Natural killer cell treated with Interleukin-12 subunit alpha and Interleukin-12 subunit beta and Interleukin-15 and Interleukin-18, amount 100 ng/mL, for 72 hours (primary cell): ENCODE data around the gene NT5M. TPM values are rescaled to one million over a fixed set of nuclear protein-coding genes. Genes with fewer than 3 reads are reported as not detected.
"Not testable (repeated sequence)": the region's sequence is repeated elsewhere in the genome, so short reads cannot be mapped to it uniquely, and the experiment has no call there.

Experiments
- ATAC-seq, 2 donors: fragments of 150-1000 bp; cut with Tn5 transposase in 1 of 2; sonication (Bioruptor Pico), chemical (Tn5 transposase) in 1 of 2; 2 replicates each; pipeline ENCODE4 v1.10.0; 2021
- DNase-seq: peaks from one replicate; pipeline ENCODE4 v3.0.0; 2022; ENCODE audit warnings: low spot score
- H3K27ac Mint-ChIP-seq, 2 donors: 1 replicate in 1 of 2; 2 replicates in 1 of 2; pipeline ENCODE4 v1.8.0; 2022; ENCODE audit warnings: mixed read lengths in 2 of 2, mild to moderate bottlenecking in 1 of 2, moderate library complexity in 1 of 2
- H3K27me3 Mint-ChIP-seq, 2 donors: 1 replicate in 1 of 2; 2 replicates in 1 of 2; pipeline ENCODE4 v1.8.0; 2022; ENCODE audit warnings: mixed read lengths in 2 of 2
- H3K36me3 Mint-ChIP-seq: one replicate; pipeline ENCODE4 v1.8.0; 2022; ENCODE audit warnings: mixed read lengths
- H3K4me1 Mint-ChIP-seq, 2 donors: 1 replicate in 1 of 2; 2 replicates in 1 of 2; pipeline ENCODE4 v1.8.0; 2022; ENCODE audit warnings: low read depth in 2 of 2, mixed read lengths in 2 of 2, mild to moderate bottlenecking in 1 of 2
- H3K4me3 Mint-ChIP-seq: one replicate; pipeline ENCODE4 v1.8.0; 2022; ENCODE audit warnings: mixed read lengths
- H3K9me3 Mint-ChIP-seq: 2 replicates; pipeline ENCODE4 v1.8.0; 2022; ENCODE audit warnings: mixed read lengths
- total RNA-seq, 2 donors: library from RNA; stranded (reverse); gene quantifications; one replicate each; pipeline ENCODE4 v1.2.3, GENCODE V29; 2022

NT5M gene
- total RNA-seq, 2 donors from 2014 or later: 2.0 to 4.5 TPM

DNA sequence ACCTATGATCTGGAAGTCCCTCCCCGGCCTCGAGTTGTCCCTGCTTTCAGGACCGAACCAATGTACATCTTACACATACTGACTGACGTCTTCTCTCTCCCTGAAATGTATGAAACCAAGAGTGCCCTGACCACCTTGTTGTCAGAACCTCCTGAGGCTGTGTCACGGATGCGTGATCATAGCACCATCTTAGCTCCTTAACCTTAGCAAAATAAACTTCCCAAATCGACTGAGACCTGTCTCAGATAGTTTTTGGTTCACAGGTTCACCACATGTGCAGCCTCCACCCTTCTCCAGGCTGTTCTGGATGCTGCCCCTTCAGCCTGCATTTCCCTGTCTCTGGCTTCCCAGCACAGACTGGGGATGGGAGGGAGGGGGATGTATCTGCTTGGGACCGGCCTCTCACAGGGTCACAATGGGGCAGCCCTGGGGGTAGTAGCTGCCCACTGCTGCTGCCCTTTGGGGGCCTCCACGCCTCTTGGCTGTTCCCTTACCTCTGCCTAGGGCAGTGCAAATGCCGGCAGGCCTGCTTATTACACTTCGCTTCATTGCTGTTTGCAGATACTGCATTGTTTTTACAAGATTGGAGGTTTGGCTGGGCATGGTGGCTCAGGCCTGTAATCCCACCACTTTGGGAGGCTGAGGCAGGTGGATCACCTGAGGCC lies 69.8 kb downstream of the NT5M start:
- Mint-ChIP-seq H3K36me3 (no peaks in the 10 kb centered on the region), H3K27me3 (no peaks in the 10 kb centered on the region), H3K27ac (no peak overlapping the region), H3K9me3 (no peaks in the 10 kb centered on the region), H3K4me3 (no peak overlapping the region), H3K4me1 (no peaks in the 10 kb centered on the region)
- DNase-seq: no peak
- ATAC-seq: no peak

DNA sequence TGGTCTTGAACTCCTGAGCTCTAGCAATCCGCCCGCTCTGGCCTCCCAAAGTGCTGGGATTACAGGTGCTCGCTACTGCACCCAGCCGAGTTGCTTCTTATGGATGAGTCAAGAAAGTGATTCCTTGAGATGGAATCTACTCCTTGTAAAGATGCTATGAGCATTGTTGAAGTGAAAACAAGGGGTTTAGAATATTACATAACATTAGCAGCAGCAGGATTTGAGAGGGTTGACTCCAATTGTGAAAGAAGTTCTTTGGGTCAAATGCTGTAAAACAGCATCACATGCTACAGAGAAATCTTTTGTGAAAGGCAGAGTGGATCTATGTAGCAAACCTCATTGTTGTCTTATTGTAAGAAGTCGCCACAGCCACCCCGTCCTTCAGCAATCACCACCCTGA lies 72.7 kb downstream of the NT5M start:
- no peaks in the 10 kb centered on the region for H3K36me3 Mint-ChIP-seq
- no peak for ATAC-seq
- H3K4me3 Mint-ChIP-seq: no peak overlapping the region
- no peak overlapping the region for H3K27ac Mint-ChIP-seq
- peaks cover 0 to 3% of the 10 kb centered on the region in 2 donors for H3K4me1 Mint-ChIP-seq
- no peaks in the 10 kb centered on the region for H3K27me3 Mint-ChIP-seq
- DNase-seq: no peak
- no peaks in the 10 kb centered on the region for H3K9me3 Mint-ChIP-seq

DNA sequence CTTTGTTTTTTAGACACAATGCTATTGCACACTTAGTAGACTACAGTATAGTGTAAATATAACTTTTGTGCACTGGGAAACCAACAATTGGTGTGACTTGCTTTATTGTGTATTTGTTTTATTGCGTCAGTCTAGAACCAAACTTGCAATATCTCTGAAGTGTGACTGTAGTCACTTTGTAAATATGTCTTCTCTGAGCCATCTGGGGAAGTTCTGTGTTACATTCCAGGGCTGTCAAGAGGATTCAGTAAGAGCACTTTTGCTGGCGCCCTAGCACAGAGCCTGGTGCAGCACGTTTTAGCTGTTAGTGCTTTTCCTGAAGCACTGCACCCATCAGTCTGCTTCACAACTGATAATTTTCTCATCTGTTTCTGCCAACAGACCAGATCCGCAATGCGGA lies 73.2 kb downstream of the NT5M start:
- no peak for ATAC-seq
- Mint-ChIP-seq H3K4me3 (no peak overlapping the region), H3K4me1 (peaks cover 2 to 3% of the 10 kb centered on the region in 2 donors), H3K27me3 (peaks cover 0 to 2% of the 10 kb centered on the region in 2 donors), H3K27ac (no peak overlapping the region), H3K9me3 (no peaks in the 10 kb centered on the region), H3K36me3 (no peaks in the 10 kb centered on the region)
- no peak for DNase-seq

DNA sequence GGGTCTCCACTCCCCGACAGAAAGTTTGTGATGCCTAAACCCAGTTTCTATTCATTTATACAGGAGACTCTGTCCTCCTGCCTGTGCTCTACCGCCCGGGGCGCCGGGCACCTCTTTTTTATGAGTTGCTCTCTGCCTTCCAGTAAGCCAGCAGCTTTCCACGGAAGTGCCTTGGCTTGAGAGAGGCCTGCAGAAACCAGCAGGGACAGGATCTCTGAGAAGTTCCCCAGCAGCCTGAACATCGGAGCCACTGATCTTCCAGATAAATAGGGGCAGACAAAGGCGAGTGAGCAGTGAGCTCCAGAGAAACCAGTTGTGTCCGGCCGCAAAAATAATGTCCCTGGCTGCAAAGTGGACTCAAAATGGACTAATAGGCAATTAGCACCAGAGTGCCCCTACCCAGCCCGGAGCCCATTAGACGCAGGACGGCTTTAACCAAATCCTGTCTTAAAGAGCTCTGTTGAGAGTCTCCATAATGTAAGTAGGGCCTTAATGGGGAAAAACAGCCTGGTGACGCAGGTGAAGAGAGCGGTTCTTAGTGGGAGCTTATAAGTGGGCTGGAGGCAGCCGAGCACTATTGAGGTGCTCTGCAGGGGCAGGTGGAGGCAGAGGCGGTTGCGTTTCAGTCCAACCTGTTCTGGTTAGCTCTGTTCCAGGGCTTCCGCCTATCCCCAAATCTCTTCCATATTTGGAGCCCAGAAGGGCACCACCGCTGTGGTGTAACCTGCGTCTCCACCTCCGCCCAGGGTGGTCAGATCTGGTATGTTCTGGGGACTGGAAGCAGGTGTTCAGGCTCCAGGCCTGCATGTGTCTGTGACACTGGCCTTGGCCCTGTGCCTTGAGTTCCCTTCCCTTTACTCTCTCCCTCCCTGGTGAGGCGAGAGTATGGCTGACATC lies 74.1 kb downstream of the NT5M start:
- no peak for DNase-seq
- no peaks in the 10 kb centered on the region for H3K9me3 Mint-ChIP-seq
- no peak for ATAC-seq
- peaks cover 8 to 11% of the 10 kb centered on the region in 2 donors for H3K4me1 Mint-ChIP-seq
- peaks cover 2 to 7% of the 10 kb centered on the region in 2 donors for H3K27me3 Mint-ChIP-seq
- no peak overlapping the region for H3K4me3 Mint-ChIP-seq
- H3K27ac Mint-ChIP-seq: no peak overlapping the region
- no peaks in the 10 kb centered on the region for H3K36me3 Mint-ChIP-seq

DNA sequence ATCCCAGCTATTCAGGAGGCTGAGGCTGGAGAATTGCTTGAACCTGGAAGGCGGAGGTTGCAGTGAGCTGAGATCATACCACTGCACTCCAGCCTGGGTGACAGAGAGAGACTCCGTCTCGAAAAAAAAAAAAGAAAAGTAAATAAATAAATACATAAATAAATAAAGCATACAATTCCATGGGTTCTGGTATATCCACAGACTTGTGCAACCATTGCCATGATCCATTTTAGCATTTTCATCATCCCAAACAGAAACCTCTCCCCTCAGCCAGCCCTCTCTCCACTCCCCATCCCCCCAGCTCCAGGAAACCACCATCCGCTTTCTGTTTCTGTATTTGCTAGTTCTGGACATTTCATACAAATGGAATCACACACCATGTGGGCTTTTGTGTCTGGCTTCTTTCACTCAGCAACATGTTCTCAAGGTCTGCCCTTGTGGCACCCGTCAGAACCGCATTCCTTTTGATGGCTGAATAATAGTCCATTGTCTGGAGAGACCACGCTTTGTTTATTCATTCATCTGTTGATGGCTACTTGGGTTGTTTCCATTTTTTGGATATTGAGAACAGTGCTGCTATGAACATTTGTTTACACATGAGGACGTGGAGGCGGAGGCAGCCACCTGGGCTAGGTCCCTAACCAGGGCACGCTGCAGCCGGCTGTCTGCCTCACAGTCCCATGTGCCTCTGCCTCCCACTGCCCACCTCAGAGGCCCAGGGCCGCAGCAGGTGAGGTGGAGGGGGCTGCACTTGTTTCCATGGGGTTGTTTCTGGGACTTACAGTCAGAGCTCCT lies 76.2 kb downstream of the NT5M start:
- Mint-ChIP-seq H3K4me3 (no peak overlapping the region), H3K9me3 (no peaks in the 10 kb centered on the region), H3K27me3 (peaks cover 5 to 15% of the 10 kb centered on the region in 2 donors), H3K27ac (peak overlapping the region in 1 of 2 donors; percentile 14), H3K4me1 (peaks cover 11 to 12% of the 10 kb centered on the region in 2 donors), H3K36me3 (no peaks in the 10 kb centered on the region)
- ATAC-seq (no peak), DNase-seq (no peak)

DNA sequence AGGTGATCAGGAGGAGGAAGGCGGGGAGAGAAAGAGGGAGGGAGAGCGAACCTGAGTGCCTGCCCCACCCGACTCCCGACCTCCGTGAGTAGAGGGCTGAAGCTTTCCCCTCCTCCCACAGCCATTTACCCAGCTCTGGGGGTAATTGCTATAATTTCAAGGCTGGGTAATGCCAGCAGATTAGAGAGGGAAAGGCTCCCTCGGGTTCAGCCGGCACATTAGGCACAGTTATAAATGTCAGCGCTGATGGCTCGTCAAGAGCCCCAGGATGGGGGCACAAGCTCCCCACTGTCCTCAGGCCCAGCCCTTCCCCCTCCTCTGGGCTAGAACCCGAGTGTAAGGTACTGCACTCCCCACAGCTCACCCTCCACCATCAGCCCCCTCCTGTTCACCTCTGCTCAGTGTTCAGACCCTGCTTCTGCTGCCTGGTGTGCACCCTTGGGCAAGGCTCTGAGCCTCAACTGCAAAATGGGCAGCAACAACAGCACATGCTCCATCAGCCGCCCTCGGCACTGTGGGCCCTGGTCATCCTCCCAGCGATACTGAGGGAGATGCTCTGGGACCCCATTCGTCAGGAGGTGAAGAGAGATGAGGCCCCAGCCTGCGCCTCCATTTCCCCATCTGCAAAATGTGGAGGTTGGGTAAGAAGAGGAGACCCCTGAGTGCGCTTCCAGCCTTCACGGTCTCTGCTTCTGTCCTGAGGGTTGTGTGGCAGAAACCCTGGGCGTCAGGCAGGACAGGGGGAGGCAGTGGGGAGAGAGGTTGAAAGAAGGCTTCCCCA lies 77.2 kb downstream of the NT5M start:
- Mint-ChIP-seq H3K9me3 (no peaks in the 10 kb centered on the region), H3K4me1 (peaks cover 11 to 12% of the 10 kb centered on the region in 2 donors), H3K36me3 (no peaks in the 10 kb centered on the region), H3K4me3 (no peak overlapping the region), H3K27me3 (peaks cover 5 to 15% of the 10 kb centered on the region in 2 donors), H3K27ac (no peak overlapping the region)
- ATAC-seq (no peak), DNase-seq (no peak)

DNA sequence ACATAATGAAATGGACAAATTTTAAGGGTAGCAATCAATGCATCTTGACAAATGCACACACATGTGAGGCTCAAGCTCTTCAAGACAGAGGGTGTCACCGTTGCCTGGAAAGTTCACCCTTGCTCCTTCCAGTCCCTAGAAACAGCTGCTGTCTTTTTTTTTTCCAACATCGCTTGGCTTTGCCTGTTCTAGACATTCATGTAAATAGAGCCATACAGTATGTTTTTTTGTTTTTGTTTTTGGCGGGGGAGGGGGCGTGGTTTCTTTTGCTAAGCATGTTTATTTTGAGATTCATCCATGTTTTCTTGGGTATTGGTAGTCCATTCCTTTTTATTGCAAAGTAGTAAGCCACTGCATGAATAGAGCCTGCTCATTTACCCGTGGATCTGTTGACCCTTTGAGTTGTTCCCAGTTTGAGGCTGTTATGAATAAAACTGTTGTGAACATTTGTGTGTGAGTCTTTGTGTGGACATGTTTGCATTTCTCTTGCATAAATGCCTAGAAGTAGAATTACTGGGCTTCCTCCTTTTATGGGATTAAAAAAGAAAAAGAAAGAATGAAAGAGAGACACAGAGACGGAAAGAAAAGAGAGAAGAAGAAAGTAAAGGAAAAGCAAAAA lies 78.4 kb downstream of the NT5M start:
- ATAC-seq (no peak), DNase-seq (no peak)
- Mint-ChIP-seq H3K36me3 (no peaks in the 10 kb centered on the region), H3K27ac (peak overlapping the region in 1 of 2 donors; percentile 5), H3K27me3 (peaks cover 5 to 15% of the 10 kb centered on the region in 2 donors), H3K4me1 (peaks cover 11 to 12% of the 10 kb centered on the region in 2 donors), H3K9me3 (no peaks in the 10 kb centered on the region), H3K4me3 (peak overlapping the region; percentile 9)

DNA sequence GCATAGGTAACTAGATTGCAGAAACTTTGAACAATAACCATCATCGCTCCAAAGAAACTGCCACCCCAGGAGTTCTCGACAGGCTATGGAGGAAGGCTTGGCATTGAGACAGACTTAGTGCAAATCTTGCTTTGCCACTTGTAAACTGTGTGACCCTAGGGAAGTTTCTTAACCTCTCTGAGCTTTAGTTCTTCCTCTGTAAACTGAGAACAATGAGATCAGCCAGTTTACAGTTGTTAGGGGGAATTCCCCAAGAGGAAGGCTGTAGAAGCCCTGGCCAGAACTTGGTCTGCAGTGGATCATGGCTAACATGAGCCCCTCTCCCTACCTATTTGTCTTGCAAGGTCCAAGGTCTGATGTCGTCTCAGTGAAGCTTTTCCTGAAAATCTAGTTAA lies 78.9 kb downstream of the NT5M start:
- Mint-ChIP-seq H3K4me3 (peak overlapping the region; percentile 9), H3K36me3 (no peaks in the 10 kb centered on the region), H3K27ac (peak overlapping the region in 1 of 2 donors; percentile 5), H3K4me1 (peaks cover 11 to 12% of the 10 kb centered on the region in 2 donors), H3K9me3 (no peaks in the 10 kb centered on the region), H3K27me3 (peaks cover 5 to 15% of the 10 kb centered on the region in 2 donors)
- DNase-seq (no peak), ATAC-seq (peak in 1 of 2 donors; percentile 41)

DNA sequence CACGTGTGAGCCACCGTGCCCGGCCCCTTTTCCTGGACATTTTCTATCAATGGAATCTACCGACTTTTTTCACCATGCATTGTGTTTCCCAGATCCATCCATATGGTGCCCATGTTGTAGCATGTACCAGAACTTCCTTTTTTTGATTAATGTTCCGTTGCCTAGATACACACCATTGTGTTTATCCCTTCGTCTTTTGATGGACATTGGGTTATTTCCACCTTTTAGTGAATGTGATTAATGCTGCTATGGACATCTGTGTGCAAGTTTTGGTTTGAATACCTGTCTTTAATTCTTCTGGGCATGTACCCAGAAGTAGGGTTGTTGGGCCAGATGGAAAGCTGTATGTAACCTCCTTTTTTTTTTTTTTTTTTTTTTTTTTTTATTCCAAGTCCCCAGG lies 79.8 kb downstream of the NT5M start:
- H3K36me3 Mint-ChIP-seq: no peaks in the 10 kb centered on the region
- H3K27ac Mint-ChIP-seq: no peak overlapping the region
- DNase-seq (no peak), ATAC-seq (no peak)
- peaks cover 12 to 17% of the 10 kb centered on the region in 2 donors for H3K4me1 Mint-ChIP-seq
- no peaks in the 10 kb centered on the region for H3K9me3 Mint-ChIP-seq
- H3K4me3 Mint-ChIP-seq: no peak overlapping the region
- H3K27me3 Mint-ChIP-seq: peaks cover 8 to 15% of the 10 kb centered on the region in 2 donors

DNA sequence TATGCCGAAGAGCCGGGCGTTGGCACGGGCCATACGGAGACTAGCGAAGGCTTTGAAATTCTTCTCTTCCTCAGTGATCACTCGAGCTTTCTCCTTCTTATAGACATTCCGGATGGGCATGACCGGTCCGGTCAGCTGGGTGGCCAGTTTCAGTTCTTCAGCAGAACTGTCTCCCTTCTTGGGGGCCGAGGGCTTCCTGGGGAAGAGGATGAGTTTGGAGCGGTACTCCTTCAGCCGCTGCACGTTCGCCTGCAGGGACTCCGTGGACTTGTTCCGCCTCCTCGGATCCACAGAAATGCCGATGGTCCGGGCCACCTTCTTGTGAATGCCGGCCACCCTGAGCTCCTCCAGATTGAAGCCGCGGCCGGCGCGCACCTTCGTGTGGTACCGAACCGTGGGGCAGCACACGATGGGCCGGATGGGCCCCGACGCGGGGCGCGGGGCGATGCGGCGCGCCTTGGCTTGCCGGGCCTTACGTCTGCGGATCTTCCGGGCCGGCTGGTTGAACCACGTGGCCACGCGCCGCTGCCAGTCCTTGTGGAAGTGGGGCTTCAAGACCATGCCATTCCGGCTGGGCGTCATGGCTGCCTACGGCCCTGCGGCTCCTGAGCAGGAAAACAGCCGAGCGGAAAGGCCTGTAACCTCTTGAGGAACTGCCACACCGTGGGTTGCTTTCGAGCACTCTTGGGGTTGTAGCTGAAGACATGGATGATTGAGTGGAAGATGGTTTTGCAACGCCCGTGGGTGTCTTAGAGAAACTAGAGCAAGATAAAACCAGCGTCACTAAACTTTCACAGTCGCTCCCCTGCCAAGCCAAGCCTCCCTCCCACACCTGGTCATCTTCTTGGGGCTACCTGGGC lies 80.5 kb downstream of the NT5M start:
- not testable (repeated sequence) for H3K9me3 Mint-ChIP-seq

DNA sequence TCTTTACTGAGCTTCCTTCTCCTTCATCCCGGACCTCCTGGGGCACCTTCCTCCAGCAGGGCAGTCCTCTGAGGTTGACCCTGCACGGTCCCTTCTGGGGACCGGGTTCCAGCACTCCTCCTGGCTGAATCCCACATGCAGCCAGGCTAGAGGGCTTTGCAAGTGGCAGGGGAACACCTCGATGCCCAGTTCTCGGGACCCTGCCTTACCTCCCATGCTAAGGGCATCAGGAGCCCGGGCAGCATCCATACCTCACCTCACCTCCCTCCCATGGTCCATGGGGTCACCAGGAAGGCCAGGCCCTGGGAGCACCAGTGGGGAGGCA lies 81.1 kb downstream of the NT5M start:
- DNase-seq: no peak
- Mint-ChIP-seq H3K27me3 (peaks cover 8 to 15% of the 10 kb centered on the region in 2 donors), H3K36me3 (no peaks in the 10 kb centered on the region), H3K27ac (no peak overlapping the region), H3K9me3 (no peaks in the 10 kb centered on the region), H3K4me1 (peaks cover 12 to 17% of the 10 kb centered on the region in 2 donors), H3K4me3 (no peak overlapping the region)
- no peak for ATAC-seq

More for the DNA sequence above, 80.5 kb downstream of the NT5M start:
- not testable (repeated sequence) for H3K27ac Mint-ChIP-seq, H3K4me3 Mint-ChIP-seq, DNase-seq, H3K36me3 Mint-ChIP-seq, ATAC-seq
- peaks cover 8 to 15% of the 10 kb centered on the region in 2 donors for H3K27me3 Mint-ChIP-seq
- peaks cover 12 to 17% of the 10 kb centered on the region in 2 donors for H3K4me1 Mint-ChIP-seq

DNA sequence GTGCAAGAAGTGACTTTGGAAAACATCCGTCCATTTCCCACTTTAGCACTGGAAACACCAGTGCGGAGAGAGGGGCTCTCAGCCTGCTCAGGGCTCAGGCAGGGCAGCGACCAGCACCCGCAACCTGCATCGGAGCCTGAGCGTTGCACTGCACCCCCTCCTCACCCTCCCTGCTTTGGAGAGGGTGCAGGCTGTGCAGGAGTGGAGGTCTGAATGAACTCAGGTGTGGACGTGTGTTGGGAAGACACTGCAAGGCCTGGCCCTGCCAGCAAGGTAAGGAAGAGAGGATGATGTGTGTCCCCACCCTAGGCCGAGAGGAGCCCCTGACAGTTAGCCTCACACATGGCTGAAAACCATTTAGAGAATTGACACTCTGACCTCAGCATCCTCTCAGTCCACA lies 81.8 kb downstream of the NT5M start:
- H3K36me3 Mint-ChIP-seq: no peaks in the 10 kb centered on the region
- ATAC-seq: no peak

More for the DNA sequence above, 81.8 kb downstream of the NT5M start:
- Mint-ChIP-seq H3K4me3 (no peak overlapping the region), H3K9me3 (no peaks in the 10 kb centered on the region), H3K27me3 (peaks cover 11 to 21% of the 10 kb centered on the region in 2 donors), H3K27ac (no peak overlapping the region), H3K4me1 (peaks cover 12 to 16% of the 10 kb centered on the region in 2 donors)
- no peak for DNase-seq
